GM18508 (cell line): Measurements from ENCODE around the gene KRTAP10-8.
"Not testable (repeated sequence)": the region's sequence is repeated elsewhere in the genome, so short reads cannot be mapped to it uniquely, and the experiment has no call there.

ENCODE experiments used
- ATAC-seq: cut with Tn5 transposase; IDR thresholded peaks from one replicate; pipeline ENCODE4 v1.9.1; 2021; ENCODE audit warnings: moderate number of reproducible peaks; ENCODE audit not compliant: insufficient read depth, unreplicated experiment

The KRTAP10-8 gene

DNA sequence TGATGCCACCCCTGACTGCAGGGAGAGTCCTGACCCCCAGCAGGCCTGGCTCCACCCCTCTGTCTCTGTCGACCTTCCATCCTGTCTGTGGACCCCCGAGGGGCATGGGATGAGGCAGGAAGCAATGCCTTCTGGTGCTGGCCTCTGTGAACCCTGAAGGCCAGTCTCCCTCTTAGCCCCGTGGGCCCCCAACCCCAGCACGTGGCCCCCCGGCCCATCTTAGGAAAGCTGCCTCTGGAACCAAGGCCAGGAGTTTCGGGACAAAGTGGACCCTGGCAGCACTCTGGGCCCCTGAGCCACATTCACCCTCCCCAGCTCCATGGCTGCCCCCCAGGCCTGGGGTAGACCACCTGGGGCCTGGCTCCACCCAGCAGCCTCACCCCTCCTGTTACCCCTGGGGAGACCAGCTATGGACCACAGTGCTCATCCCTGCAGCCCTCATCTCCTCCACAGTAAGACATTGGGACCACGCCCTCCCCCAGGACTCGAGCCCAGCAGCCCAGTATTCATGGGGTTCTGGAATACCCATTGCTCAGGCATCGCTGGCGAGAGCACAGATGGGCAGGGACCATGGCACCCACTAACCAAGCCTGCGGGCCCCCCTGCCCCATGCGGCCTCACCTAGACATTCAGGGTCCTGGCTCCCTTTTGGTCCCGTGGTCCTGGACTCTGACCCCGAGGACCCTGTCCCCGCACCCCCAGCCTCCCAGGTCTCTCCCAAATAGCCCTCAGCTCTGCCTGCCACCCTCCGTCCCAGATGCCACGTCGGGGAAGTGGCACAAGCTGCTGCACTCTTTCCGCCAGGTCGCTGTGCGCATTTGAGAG, 26.8 kb downstream of the KRTAP10-8 start:
- ATAC-seq, result not testable (repeated sequence)

DNA sequence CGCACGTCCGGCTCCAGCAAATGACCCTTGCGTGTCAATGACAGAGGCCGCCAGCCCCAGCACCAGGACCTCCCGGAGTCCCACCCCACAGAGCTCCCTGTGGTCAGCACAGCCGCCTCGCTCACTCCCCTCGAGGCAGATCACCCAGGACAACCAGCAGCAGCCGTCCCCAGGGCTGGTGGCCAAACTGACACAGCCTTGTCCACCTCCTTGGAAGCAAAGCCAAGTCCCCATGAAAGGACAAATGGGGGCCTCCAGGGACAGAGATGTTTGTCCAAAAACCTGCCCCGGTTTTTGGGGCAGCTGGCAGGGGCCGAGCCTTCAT, 27.4 kb downstream of the KRTAP10-8 start:
- no peak for ATAC-seq

DNA sequence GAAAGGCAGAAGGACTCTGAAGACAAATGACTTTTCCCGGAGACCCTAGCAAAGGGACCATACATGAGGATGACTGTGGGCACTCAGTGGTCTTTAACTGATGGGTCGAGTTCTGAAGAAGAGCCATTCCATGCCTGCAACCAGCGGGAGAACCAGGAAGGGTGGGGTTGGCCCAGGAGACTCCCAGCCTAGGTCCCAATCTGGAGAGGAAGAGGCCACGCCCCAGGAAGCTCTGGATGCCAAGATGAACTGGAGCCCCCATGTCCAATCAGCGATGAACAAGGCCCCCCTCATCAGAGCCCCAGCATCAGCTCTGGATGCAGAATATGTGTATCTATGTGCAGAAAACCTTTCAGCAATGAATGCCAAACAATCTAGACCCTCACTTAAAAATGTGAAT, 28.9 kb downstream of the KRTAP10-8 start:
- no peak for ATAC-seq

DNA sequence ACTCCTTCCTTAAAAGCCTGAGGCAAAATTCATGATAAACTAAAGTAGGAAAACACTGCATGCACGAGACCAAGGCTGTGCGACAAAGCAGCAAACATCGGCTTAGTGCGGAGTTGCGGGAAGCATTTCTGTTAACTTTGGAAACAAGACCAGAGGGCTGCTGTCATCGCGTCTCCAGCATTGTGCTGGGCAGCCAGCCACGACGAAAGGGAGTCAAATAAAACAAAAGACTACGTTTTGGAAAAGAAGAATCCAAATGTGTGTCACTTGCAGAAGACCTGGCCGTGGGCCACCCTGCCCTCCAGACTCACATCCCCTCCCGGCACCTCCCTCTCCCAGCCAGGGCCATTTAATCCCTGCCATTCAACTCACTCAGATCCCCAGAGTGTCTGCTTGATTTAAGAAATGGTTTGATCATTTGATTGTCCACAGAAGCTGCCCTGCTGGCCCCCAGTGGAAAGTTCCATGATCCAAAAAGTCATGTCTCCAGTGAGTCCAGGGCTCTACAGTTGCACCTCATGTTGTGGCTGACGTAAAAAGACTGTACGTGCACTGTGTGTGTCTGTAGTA, 31.9 kb downstream of the KRTAP10-8 start:
- ATAC-seq, result no peak

DNA sequence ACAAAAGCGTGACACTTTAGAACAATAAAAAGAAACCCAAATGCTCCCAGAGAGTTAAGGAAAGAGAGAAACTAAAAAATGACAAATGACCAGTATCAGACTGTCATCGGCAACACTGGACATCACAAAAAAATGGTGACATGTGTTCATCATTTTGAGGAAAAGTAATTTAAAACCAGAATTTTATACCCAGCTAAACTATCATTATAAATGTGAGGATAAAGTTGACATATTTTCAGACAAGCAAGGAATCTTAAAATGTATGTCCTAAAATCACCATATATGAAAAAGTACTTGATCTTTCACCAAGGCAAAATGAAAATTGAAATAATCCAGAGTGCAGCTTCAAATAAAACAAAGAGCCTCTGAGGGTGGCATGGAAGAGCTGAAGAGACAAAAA, 33.0 kb downstream of the KRTAP10-8 start:
- ATAC-seq, result no peak

DNA sequence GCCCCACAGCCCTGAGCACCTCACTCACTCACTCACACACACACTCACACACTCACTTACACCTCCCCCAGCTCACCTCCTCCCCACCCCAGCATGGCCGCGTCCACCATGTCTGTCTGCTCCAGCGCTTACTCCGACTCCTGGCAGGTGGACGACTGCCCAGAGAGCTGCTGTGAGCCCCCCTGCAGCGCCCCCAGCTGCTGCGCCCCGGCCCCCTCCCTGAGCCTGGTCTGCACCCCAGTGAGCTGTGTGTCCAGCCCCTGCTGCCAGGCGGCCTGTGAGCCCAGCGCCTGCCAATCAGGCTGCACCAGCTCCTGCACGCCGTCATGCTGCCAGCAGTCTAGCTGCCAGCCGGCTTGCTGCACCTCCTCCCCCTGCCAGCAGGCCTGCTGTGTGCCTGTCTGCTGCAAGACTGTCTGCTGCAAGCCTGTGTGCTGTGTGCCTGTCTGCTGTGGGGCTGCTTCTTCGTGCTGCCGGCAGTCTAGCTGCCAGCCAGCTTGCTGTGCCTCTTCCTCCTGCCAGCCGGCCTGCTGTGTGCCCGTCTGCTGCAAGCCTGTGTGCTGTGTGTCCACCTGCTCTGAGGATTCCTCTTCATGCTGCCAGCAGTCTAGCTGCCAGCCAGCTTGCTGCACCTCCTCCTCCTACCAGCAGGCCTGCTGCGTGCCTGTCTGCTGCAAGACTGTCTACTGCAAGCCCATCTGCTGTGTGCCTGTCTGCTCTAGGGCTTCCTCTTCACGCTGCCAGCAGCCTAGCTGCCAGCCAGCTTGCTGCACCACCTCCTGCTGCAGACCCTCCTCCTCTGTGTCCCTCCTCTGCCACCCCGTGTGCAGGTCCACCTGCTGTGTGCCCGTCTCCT, 34.7 kb downstream of the KRTAP10-8 start, which contains the start of gene KRTAP10-11:
TSS of gene KRTAP10-11 (plus strand) at position 49 of the 856 bp plus-strand sequence. CDS start at position 94, 45 bp downstream.
- ATAC-seq, result not testable (repeated sequence)

DNA sequence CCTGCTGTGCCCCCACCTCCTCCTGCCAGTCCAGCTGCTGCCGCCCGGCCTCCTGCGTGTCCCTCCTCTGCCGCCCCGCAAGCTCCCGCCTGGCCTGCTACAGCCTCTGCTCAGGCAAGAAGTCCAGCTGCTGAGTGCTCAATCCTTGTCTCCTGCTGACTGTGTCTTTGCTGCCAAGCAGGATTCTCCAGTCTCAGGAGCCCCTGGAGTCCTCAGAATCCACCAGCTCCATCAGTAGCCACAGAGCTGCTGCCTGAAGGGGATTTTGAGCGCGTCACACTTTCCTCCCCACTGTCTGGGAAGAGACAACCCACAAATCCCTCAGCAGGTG, 35.3 kb downstream of the KRTAP10-8 start:
- ATAC-seq, result no peak

DNA sequence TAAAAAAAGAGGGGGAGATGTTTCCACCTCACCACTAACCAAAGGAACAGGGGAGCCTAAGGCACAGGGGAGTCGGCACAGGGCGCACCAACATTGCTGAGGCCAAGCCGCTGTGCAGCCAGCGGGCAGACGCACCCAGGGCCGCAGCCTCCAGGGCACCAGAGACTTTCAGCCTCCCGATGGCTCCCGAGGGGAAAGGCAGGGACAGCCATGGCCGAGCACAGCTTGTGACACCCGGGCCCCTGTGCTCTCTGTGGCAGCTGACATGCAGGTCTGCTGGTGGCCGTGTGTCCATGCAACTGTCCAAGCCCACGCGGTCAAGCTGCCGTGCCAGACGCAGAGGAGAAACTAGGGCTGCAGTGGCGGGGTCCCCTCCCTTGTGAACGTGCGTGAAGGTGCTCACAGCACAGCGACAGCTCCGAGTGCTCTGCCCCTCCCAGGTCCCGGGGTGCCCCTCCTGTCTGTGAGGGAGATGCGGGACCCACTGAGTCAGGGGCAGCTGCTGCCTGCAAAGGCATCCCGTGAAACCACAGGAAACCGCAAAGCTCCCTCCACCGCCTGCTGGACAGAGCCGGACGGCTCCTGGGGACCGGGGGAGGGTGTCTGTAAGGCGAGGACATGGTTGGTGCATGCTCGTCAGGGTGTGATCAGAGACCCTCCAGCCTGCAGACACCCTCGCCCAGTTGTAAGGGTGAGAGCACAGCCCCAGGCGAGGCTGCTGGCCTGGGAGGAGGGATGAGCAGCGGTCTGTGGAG, 36.9 kb downstream of the KRTAP10-8 start:
- no peak for ATAC-seq

DNA sequence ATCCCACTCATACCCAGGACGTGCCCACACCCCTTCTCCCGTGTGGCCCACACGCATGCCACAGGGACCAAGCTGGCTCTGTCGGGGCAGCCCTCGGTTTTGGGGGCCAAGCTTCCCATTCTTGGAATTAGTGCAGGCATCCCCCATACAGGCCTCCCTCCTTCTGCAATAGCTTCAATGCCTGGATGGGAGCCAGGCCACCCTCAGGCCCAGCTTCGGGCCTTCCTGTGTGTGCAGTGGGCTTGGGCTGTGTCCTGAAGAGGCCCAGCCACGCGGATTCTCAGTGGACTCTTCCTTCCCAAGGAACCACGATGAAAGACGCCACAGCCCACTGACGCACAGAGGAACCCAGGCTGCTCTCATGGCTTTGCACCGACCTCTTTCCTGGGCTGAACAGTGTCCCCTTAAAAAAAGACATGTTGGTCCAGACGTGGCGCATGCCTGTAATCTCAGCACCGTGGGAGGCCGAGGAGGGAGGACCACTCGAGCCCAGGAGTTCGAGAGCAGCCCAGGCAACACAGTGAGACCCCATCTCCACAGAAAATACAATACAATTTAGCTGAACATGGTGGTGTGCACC, 37.7 kb downstream of the KRTAP10-8 start:
- ATAC-seq, result no peak

DNA sequence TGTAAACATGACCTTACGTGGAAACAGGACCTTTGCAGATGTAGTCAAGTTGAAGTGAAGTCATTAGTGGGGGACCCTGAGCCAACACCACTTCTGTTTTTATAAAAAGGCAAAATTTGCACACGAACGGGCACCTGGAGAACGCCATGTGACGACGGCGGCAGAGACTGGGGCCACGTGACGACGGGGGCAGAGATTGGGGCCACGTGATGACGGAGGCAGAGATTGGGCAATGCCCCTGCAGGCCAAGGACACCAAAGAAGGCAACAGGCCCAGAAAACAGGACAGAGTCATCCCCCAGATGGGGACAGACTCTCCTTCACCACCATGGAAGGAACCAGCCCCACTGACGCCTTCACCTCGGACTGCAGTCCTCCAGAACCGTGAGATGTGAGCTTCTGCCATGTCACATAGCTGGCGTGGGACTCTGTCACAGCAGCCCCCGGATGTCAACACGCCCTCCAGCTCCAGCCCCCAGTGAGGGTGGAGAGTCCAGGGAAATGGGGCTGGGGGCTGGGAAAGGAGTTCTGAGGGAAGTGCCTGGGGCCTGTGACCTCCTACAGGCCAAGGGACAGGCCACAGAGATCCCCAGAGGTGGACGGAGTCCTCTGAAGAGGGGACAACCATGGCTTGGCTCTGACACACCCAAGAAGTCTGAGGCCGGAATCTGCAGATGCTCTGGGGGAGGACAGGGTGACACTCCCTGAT, 38.5 kb downstream of the KRTAP10-8 start:
- ATAC-seq, result no peak

DNA sequence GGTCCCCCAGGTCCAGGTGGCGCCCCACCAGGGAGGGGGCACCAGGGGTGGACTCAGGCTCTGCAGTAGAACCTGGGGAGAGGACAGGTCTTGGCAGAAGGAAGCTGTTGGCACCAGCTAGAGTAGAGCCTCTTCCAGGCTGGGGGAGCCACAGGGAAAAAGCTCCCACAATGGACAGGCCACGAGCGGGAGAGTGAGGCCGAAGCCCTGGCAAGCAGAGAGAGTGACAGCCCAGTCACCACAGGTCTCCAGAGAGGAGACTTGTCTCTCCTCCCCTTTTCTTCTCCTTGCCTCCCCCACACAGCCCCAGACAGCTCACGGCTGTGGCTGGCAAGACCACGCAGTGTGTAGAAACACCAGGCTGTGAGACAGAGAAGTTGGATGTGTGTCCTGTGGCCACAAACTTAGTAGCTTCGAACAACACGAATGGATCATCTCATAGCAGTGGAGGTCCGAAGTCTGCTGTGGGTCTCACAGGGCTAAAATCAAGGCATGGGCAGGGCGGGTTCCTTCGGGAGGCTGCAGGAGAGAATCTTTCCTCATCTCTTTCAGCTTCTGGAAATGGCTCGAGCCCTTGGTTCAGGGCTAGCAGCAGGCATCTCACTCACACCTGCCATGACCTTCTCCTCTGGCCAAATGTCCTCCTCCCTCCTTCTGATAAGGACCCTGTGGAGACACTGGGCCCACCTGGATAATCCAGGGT, 39.2 kb downstream of the KRTAP10-8 start:
- no peak for ATAC-seq

DNA sequence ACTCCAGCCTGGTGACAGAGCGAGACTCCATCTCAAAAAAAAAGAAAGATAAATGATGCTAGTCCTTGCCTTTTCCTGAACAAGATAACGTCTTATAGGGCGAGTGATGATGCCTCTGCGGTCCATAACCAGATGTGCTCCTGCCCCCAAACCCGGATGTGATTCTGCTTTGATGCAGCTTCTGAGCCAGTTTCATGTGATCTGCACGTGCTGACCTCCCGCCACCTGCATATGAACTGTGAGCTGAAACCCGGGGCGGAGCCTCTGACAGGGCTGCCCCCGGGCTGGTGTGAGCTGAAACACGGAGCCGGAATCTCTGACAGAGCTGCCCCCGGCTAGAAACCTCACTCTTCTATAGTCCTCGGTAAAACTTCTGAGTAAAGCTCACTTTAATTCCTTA, 41.2 kb downstream of the KRTAP10-8 start:
- no peak for ATAC-seq

DNA sequence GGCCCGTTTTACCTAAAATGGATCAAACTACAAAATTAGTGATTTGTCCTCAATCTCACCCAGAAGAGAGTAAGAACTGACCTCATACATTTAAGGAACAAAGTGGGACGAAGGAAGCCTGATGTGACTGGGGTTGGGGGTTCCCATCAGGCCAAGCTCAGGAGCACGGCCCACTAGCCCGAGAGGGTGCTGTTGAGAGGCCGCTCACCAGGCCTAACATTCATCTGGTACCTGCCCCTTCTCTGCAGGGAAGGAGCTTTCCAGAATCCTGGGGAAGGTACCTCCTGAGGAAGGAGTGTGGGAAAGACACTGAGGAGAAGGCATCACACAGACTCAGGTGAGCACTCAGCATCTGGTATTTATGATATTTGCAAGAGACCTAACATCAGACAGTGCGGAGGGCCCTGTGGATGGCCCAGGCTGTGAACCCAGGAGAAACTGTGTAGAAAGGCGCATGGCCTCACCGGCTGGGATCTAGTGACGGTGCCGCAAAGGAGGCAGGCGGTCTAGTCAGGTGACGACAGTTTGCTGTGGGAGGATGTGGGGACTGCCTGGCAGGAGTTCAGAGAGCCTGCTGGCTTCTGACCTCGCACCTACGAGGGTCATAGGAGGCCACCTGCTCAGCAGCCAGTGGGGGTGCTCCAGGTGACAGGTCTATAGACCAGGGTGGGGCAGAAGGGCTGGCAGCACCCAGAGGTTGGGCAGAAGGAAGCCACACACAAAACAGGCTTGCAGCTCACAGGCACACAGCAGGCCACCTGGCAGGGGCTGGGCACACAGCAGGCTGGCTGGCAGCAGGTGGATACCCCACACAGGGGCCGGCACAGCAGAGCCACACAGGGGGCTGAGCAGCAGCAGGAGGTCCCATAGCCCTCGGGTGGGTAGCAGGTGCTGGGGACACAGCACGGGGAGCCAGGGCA, 42.0 kb downstream of the KRTAP10-8 start:
- ATAC-seq, result no peak

DNA sequence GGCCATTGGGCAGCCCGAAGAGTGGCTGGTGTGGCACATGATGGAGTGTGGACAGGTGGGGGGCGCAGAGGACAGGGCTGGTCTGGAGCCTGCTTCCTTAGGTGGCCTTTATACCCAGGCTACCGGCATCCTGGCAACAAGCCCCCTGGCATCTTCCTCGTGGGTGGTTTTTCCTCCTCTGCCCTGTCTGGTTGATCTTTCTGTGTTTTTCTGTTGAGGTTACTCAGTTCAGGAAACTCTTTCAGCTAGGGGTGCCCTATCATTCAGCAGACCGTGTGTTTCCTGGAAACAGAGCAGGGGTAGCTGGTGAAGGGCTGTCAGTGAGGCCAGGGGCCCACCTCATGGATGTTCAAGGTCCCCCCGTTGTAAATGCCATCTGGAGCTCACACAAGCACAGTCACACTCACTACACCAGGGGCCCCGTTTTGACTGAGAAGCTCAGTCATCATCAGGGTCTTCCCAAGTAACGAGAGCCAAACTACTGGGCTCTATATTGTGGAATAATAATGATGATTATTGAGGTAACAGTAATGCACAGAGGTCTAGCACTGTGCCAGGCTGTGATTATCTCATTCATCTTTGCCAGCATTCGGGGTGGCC, 42.8 kb downstream of the KRTAP10-8 start, which contains the start of gene KRTAP12-4:
TSS of gene KRTAP12-4 (minus strand) at position 84 of the 600 bp plus-strand sequence. CDS start at position 39, 45 bp downstream.
- ATAC-seq, result no peak

DNA sequence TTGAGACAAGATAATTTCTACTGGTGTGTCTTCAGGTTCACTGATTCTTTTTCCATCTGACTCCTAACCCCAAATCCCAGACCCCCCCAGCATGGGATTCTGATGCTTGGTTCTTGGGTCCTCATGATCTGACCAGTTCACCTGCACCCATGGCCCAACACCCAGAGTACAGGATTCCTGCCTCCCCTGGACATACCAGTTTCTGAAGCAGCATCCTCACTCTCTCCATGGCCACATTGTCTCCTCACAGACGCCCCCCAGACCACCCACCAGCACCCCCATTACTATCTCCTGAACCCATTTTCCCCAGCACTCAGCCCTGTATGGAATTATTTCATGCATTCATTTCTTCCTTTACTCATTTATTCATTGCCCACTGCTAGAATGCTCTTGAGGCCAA, 45.0 kb downstream of the KRTAP10-8 start:
- no peak for ATAC-seq

DNA sequence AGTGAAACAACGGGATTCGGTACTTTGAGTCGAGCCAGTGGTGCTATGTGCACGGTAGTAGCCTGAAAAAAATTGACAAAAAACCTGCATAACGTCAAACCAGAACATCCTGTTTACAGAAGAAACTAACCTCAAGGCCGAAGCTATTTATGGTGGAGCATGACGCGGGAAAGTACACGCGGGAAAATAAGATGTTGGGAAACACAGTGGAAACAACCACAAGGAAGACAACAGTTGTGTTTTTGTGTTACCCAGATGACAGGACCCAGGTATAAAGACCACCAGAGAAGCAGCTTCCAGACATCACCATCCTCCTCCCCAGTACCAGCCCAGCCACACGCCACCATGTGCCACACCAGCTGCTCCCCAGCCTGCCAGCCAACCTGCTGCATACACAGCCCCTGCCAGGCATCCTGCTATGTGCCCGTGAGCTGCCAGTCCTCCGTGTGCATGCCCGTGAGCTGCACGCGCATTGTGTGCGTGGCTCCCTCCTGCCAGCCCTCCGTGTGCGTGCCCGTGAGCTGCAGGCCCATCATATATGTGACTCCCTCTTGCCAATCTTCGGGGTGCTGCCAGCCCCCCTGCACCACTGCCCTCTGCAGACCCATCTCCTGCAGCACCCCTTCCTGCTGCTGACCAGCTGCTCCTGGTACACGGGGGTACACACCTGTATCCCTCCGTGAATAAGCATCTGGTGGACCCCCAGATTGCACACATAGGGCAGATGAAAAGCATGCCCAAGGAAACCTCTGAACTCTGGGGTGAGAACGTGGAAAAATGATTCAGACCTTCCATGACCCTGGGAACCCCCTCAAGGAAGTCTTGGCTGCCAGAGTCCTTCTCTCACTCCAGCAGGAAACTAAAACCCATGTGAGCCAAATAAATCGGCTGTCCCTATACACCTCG, 46.0 kb downstream of the KRTAP10-8 start, which contains the start of gene KRTAP12-3:
TSS of gene KRTAP12-3 (plus strand) at position 298 of the 906 bp plus-strand sequence. CDS start at position 346, 48 bp downstream.
- no peak for ATAC-seq
